GM12878 (cell line): ENCODE results near the gene TYK2. TPM values are rescaled to one million over a fixed set of nuclear protein-coding genes. Genes with fewer than 3 reads are reported as not detected.

Experiments used
- BHLHE40 ChIP-seq, 2 experiments: fragments of 450-650 bp in 1 of 2; IDR thresholded peaks; 2 replicates each; pipeline ENCODE4 v1.6.1; 2011 to 2017; ENCODE audit warnings: low read depth in 2 of 2, borderline replicate concordance in 1 of 2, improper control_type of control experiment in 1 of 2, low read length in 1 of 2, mild to moderate bottlenecking in 1 of 2
- CBFB ChIP-seq: IDR thresholded peaks from 2 replicates; pipeline ENCODE4 v1.6.1; 2016; ENCODE audit warnings: antibody characterized with exemption, low read depth
- CHD2 ChIP-seq: IDR thresholded peaks from 2 replicates; pipeline ENCODE4 v1.6.1; 2011; ENCODE audit warnings: low read depth, low read length, improper control_type of control experiment, borderline replicate concordance
- CREB1 ChIP-seq: IDR thresholded peaks from 2 replicates; pipeline ENCODE4 v1.6.1; 2012; ENCODE audit warnings: low read depth, mild to moderate bottlenecking, inconsistent platforms
- GABPA ChIP-seq: IDR thresholded peaks from 2 replicates; pipeline ENCODE4 v1.6.1; 2014; ENCODE audit warnings: antibody characterized with exemption, low read depth, mild to moderate bottlenecking, inconsistent platforms
- HDAC2 ChIP-seq: fragments of 200-600 bp; sonication (generic); IDR thresholded peaks from 2 replicates; pipeline ENCODE4 v1.6.1; 2017
- MEF2B ChIP-seq: fragments of 450-650 bp; IDR thresholded peaks from 2 replicates; pipeline ENCODE4 v1.6.1; 2018; ENCODE audit warnings: mild to moderate bottlenecking, moderate library complexity; ENCODE audit not compliant: partially characterized antibody, poor library complexity, severe bottlenecking
- NBN ChIP-seq: fragments of 450-650 bp; IDR thresholded peaks from 2 replicates; pipeline ENCODE4 v1.6.1; 2016
- NFYB ChIP-seq: IDR thresholded peaks from 2 replicates; pipeline ENCODE4 v1.6.1; 2011; ENCODE audit warnings: low read depth, mild to moderate bottlenecking, low read length, improper control_type of control experiment, moderate library complexity; ENCODE audit not compliant: insufficient read depth
- NR2C2 ChIP-seq: IDR thresholded peaks from 2 replicates; pipeline ENCODE4 v1.6.1; 2011; ENCODE audit warnings: borderline replicate concordance, low read depth; ENCODE audit not compliant: control insufficient read depth, insufficient read length
- RAD51 ChIP-seq: fragments of 450-650 bp; IDR thresholded peaks from 2 replicates; pipeline ENCODE4 v1.6.1; 2016; ENCODE audit warnings: moderate library complexity, mild to moderate bottlenecking, inconsistent platforms
- RB1 ChIP-seq: fragments of 450-650 bp; formaldehyde crosslinking; IDR thresholded peaks from 2 replicates; pipeline ENCODE4 v1.6.1; 2017; ENCODE audit warnings: mild to moderate bottlenecking, borderline replicate concordance
- RBBP5 ChIP-seq: fragments of 200-600 bp; sonication (generic); conservative IDR thresholded peaks from 2 replicates; pipeline ENCODE4 v1.6.1; 2016
- SREBF1 ChIP-seq: IDR thresholded peaks from 2 replicates; pipeline ENCODE4 v1.6.1; 2012; ENCODE audit warnings: mild to moderate bottlenecking, low read length
- YY1 ChIP-seq: IDR thresholded peaks from 2 replicates; pipeline ENCODE4 v1.6.1; 2011; ENCODE audit warnings: low read depth, mild to moderate bottlenecking, low read length
- ZNF24 ChIP-seq: fragments of 450-650 bp; IDR thresholded peaks from 2 replicates; pipeline ENCODE4 v1.6.1; 2017; ENCODE audit warnings: antibody characterized with exemption, mild to moderate bottlenecking
- polyA plus RNA-seq, 11 experiments: library from polyadenylated mRNA; depleted of rRNA in 4 of 11; unstranded in 6 of 11; stranded (reverse) in 5 of 11; fragments of >200 nt; fragmentation: Nextera tagmentation in 4 of 11; fragmentation: Illumina TruSeq in 1 of 11; extraction: Ambion mirVana in 4 of 11; extraction: Trizol in 1 of 11; gene quantifications; 1 replicate in 1 of 11; 2 replicates in 10 of 11; pipeline versions ENCODE4 v1.2.1 to v1.2.3, GENCODE V29; 2011 to 2016; ENCODE audit warnings: inconsistent platforms in 2 of 11, missing spikeins in 2 of 11, low read depth in 1 of 11
- total RNA-seq, 4 experiments: library from RNA; depleted of rRNA in 3 of 4; stranded (reverse); fragments of >200 nt in 3 of 4; fragmentation: Illumina TruSeq in 1 of 4; extraction: Trizol in 1 of 4; gene quantifications; 2 replicates each; pipeline versions ENCODE4 v1.2.1 to v1.2.3, GENCODE V29; 2013 to 2021
- TF ChIP-seq, protein P1 (sequence below): IDR thresholded peaks from 2 replicates; pipeline ENCODE4 v1.6.1; 2011; ENCODE audit warnings: low read depth, low read length, improper control_type of control experiment, borderline replicate concordance
- TF ChIP-seq, protein P2 (sequence below): fragments of 450-650 bp; formaldehyde crosslinking; IDR thresholded peaks from 2 replicates; pipeline ENCODE4 v1.4.0; 2022; ENCODE audit warnings: mild to moderate bottlenecking, moderate library complexity
- TF ChIP-seq, protein P3 (sequence below): fragments of 450-650 bp; IDR thresholded peaks from 2 replicates; pipeline ENCODE4 v1.6.1; 2016; ENCODE audit warnings: mild to moderate bottlenecking
- TF ChIP-seq, protein P4 (sequence below): fragments of 450-650 bp; IDR thresholded peaks from 2 replicates; pipeline ENCODE4 v1.6.1; 2017; ENCODE audit warnings: mild to moderate bottlenecking
- TF ChIP-seq, protein P5 (sequence below): IDR thresholded peaks from 2 replicates; pipeline ENCODE4 v1.6.1; 2011; ENCODE audit warnings: borderline replicate concordance, low read depth, mild to moderate bottlenecking, moderate library complexity, low read length; ENCODE audit not compliant: insufficient read depth, poor library complexity, severe bottlenecking

Gene TYK2
- total and polyA plus RNA-seq, 10 of the 15 experiments (the other 5 are each of a cell fraction or from before 2014, with no cell fraction given): 36.4 to 364 (median 179) TPM

DNA sequence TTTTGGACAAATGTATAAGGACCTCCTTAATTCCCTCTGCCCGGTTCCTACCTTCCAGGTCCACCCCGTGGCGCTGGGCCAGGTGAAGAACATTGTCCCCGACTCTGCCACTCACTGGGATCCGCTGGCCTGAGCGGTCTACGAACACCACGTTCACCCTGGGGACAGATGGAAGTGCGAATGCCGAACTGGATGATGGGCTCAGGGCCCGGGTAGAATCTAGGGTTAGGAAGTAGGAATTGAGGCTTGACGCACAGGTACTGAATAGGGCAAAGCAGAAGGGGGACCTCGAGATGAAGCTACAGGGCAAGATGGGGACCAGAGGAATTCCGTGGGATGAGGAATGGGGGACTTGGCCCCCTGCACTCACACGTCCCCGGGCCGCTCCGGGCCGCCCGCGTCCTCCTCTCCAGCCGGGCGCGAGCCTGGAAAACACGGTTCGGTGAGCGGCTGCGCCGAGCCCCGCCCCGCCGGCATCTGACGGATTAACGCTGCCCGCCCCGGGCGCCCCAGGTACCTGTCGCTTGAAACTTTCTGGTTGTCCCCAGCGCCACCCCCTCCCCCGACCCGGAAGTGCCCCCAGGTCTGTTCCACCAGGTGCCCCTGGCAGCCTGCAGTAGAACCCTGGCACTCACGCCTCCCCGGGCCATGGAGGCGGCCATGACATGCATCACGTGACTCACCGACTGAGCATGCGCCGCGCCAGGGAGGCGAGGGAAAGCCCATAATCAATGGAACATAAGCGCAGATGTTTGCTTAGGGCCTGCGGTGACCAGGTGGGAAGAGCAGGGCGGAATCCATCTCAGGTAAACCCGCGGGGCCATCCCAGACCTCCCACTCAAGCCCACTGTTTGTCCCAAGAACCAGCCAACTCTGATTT lies 64.8 kb downstream of the TYK2 start, which contains the start of gene FDX2 (continued):
- TF ChIP-seq NBN (0 out of 2 replicates have a peak, but pooled peaks have one; percentile 34), RB1 (peak; percentile 47; the same call in 1 of the 2 replicates), NR2C2 (no peak), GABPA (no peak), MEF2B (peak; percentile 27), BHLHE40 (IDR thresholded peaks at IDR 0.05; ENCODE audit: borderline replicate concordance in 1 of 2, low read depth in 2 of 2, low read length in 1 of 2) (peak; percentile 82 to 96), RAD51 (peak; percentile 99), SREBF1 (no peak), CBFB (peak; percentile 45; the same call in 1 of the 2 replicates), CHD2 (0 out of 2 replicates have a peak, but pooled peaks have one; percentile 16), CREB1 (no peak; the same call in 1 of the 2 replicates), HDAC2 (no peak), RBBP5 (no peak), NFYB (no peak), YY1 (peak; percentile 100), ZNF24 (no peak)
- TF ChIP-seq, protein P1, sequence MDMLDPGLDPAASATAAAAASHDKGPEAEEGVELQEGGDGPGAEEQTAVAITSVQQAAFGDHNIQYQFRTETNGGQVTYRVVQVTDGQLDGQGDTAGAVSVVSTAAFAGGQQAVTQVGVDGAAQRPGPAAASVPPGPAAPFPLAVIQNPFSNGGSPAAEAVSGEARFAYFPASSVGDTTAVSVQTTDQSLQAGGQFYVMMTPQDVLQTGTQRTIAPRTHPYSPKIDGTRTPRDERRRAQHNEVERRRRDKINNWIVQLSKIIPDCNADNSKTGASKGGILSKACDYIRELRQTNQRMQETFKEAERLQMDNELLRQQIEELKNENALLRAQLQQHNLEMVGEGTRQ: peak; percentile 94
- TF ChIP-seq, protein P2, sequence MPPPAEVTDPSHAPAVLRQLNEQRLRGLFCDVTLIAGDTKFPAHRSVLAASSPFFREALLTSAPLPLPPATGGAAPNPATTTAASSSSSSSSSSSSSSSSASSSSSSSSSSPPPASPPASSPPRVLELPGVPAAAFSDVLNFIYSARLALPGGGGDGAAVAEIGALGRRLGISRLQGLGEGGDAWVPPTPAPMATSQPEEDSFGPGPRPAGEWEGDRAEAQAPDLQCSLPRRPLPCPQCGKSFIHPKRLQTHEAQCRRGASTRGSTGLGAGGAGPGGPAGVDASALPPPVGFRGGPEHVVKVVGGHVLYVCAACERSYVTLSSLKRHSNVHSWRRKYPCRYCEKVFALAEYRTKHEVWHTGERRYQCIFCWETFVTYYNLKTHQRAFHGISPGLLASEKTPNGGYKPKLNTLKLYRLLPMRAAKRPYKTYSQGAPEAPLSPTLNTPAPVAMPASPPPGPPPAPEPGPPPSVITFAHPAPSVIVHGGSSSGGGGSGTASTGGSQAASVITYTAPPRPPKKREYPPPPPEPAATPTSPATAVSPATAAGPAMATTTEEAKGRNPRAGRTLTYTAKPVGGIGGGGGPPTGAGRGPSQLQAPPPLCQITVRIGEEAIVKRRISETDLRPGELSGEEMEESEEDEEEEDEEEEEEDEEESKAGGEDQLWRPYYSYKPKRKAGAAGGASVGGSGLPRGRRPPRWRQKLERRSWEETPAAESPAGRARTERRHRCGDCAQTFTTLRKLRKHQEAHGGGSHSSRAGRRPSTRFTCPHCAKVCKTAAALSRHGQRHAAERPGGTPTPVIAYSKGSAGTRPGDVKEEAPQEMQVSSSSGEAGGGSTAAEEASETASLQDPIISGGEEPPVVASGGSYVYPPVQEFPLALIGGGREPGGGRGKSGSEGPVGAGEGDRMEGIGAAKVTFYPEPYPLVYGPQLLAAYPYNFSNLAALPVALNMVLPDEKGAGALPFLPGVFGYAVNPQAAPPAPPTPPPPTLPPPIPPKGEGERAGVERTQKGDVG (CRISPR knock-in tag): peak; percentile 91
- TF ChIP-seq, protein P3, sequence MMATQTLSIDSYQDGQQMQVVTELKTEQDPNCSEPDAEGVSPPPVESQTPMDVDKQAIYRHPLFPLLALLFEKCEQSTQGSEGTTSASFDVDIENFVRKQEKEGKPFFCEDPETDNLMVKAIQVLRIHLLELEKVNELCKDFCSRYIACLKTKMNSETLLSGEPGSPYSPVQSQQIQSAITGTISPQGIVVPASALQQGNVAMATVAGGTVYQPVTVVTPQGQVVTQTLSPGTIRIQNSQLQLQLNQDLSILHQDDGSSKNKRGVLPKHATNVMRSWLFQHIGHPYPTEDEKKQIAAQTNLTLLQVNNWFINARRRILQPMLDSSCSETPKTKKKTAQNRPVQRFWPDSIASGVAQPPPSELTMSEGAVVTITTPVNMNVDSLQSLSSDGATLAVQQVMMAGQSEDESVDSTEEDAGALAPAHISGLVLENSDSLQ: 0 out of 2 replicates have a peak, but pooled peaks have one; percentile 25
- TF ChIP-seq, protein P4, sequence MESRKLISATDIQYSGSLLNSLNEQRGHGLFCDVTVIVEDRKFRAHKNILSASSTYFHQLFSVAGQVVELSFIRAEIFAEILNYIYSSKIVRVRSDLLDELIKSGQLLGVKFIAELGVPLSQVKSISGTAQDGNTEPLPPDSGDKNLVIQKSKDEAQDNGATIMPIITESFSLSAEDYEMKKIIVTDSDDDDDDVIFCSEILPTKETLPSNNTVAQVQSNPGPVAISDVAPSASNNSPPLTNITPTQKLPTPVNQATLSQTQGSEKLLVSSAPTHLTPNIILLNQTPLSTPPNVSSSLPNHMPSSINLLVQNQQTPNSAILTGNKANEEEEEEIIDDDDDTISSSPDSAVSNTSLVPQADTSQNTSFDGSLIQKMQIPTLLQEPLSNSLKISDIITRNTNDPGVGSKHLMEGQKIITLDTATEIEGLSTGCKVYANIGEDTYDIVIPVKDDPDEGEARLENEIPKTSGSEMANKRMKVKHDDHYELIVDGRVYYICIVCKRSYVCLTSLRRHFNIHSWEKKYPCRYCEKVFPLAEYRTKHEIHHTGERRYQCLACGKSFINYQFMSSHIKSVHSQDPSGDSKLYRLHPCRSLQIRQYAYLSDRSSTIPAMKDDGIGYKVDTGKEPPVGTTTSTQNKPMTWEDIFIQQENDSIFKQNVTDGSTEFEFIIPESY: no peak
- TF ChIP-seq, protein P5, sequence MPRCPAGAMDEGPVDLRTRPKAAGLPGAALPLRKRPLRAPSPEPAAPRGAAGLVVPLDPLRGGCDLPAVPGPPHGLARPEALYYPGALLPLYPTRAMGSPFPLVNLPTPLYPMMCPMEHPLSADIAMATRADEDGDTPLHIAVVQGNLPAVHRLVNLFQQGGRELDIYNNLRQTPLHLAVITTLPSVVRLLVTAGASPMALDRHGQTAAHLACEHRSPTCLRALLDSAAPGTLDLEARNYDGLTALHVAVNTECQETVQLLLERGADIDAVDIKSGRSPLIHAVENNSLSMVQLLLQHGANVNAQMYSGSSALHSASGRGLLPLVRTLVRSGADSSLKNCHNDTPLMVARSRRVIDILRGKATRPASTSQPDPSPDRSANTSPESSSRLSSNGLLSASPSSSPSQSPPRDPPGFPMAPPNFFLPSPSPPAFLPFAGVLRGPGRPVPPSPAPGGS: peak; percentile 91
